Stimulated activated naive CD8-positive, alpha-beta T cell treated with anti-CD3 and anti-CD28 coated beads, Interleukin-15, Interleukin-2, amounts not matched to agents 100 ng/mL and 50 ng/mL, for 24 hours (primary cell): ENCODE results near the gene MALAT1.
A peak's percentile ranks its signal among the peaks of the same experiment; 100 is the strongest.

ENCODE experiments used
- H3K27ac Mint-ChIP-seq: one replicate; pipeline ENCODE4 v1.8.0; 2021; ENCODE audit warnings: mild to moderate bottlenecking, mixed read lengths
- H3K27me3 Mint-ChIP-seq: one replicate; pipeline ENCODE4 v1.8.0; 2021; ENCODE audit warnings: mixed read lengths
- H3K36me3 Mint-ChIP-seq: one replicate; pipeline ENCODE4 v1.8.0; 2021; ENCODE audit warnings: low read depth, mixed read lengths
- H3K4me1 Mint-ChIP-seq: one replicate; pipeline ENCODE4 v1.8.0; 2021; ENCODE audit warnings: low read depth, mixed read lengths
- H3K4me3 Mint-ChIP-seq: one replicate; pipeline ENCODE4 v1.8.0; 2021; ENCODE audit warnings: mild to moderate bottlenecking, mixed read lengths
- H3K9me3 Mint-ChIP-seq: one replicate; pipeline ENCODE4 v1.8.0; 2021; ENCODE audit warnings: mixed read lengths

The MALAT1 gene

DNA sequence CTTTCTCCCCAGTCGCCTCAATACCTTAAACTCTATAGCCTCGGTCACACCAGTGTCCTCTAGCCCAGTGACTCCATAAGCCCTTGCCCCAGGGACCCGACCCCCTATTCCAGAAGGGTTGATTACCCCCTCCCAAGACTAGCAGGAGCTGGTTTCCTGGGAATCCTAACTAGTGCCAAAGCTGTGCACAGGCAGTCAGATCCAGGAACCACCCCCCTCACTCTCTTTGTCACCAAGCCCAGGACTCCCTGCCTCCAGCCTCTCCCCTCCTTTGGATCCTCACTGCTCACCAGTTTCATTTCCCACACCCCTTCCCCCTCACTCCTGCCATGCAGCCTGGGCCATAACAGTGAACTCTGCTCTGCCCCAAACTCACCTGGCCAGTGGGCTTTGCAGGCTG lies 49.5 kb downstream of the MALAT1 start:
- Mint-ChIP-seq H3K27ac (no peak overlapping the region), H3K36me3 (peaks cover 5% of the 10 kb centered on the region), H3K9me3 (no peaks in the 10 kb centered on the region), H3K4me3 (no peak overlapping the region), H3K4me1 (peaks cover 73% of the 10 kb centered on the region), H3K27me3 (no peaks in the 10 kb centered on the region)

DNA sequence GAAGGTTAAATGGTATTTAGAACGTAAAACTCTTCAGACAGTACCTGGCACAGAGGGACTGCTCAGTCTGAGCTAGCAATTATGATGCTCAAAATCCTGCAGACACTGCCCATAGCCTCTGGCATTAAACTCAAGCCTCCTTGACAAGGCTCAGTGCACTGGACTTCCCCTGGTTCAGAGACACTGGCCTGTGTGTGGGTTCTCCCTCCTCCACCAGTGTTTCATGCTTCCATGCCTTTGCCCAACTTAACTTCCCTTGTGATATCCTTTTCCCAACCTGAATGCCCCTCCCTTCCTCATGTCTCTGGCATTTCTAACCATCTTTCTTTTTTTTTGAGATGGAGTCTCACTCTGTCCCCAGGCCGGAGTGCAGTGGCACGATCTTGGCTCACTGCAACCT lies 50.3 kb downstream of the MALAT1 start:
- peaks cover 5% of the 10 kb centered on the region for H3K36me3 Mint-ChIP-seq
- no peak overlapping the region for H3K27ac Mint-ChIP-seq
- no peaks in the 10 kb centered on the region for H3K9me3 Mint-ChIP-seq
- peaks cover 74% of the 10 kb centered on the region for H3K4me1 Mint-ChIP-seq
- no peak overlapping the region for H3K4me3 Mint-ChIP-seq
- H3K27me3 Mint-ChIP-seq, result no peaks in the 10 kb centered on the region

DNA sequence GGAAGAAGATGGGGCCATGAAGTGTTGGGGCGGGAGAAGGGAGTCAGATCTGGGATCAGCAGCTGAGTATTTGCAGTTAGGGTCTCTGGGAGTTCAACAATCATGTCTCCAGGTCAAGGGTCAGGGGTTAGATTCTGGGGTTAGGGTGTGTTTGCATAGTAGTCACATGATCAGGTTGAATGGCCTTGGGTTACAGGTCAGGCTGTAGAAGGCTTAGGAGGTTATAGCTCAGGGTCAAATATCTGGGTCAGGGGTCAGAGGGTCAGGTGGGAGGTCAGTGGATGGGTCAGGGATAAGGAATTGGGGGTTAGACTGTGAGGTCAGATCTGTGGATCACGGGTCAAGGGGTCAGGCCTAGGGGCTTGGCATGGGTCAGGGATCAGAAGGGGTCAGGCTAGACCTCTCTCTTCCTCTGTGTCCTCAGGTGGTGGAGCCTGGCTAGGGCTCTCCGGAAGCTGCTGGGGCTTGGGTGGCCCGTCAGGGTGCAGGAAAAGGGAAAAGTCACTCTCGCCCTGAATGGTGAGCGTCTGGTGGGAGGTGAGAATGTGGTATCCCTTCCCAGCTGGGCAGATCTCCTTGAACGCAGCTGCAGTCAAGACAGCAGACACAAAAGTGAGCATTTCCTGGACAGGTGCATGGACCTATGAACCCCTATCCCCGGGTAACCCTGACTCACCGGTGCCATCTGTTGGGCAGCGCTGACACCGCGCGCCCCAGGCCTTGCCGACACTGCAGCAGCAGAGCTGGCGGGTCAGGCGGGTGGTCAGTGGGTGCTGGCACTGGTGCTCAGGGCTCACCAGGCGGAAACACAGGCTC lies 52.9 kb downstream of the MALAT1 start:
- no peaks in the 10 kb centered on the region for H3K27me3 Mint-ChIP-seq
- H3K27ac Mint-ChIP-seq, result no peak overlapping the region
- no peaks in the 10 kb centered on the region for H3K9me3 Mint-ChIP-seq
- peaks cover 5% of the 10 kb centered on the region for H3K36me3 Mint-ChIP-seq
- peaks cover 82% of the 10 kb centered on the region for H3K4me1 Mint-ChIP-seq
- no peak overlapping the region for H3K4me3 Mint-ChIP-seq

- Mint-ChIP-seq H3K36me3 (peaks cover 5% of the 10 kb centered on the region), H3K4me3 (no peak overlapping the region), H3K27me3 (no peaks in the 10 kb centered on the region), H3K27ac (no peak overlapping the region), H3K9me3 (no peaks in the 10 kb centered on the region), H3K4me1 (peaks cover 81% of the 10 kb centered on the region)
These were observed 53.6 kb downstream of the MALAT1 start for GRCh38 chr11:65552388-65552951.

- peaks cover 72% of the 10 kb centered on the region for H3K4me1 Mint-ChIP-seq
- H3K9me3 Mint-ChIP-seq, result no peaks in the 10 kb centered on the region
- H3K27ac Mint-ChIP-seq, result no peak overlapping the region
- H3K27me3 Mint-ChIP-seq, result no peaks in the 10 kb centered on the region
- no peak overlapping the region for H3K4me3 Mint-ChIP-seq
- H3K36me3 Mint-ChIP-seq, result peaks cover 5% of the 10 kb centered on the region
These were observed 54.6 kb downstream of the MALAT1 start for GRCh38 chr11:65553301-65554001.

- Mint-ChIP-seq H3K4me1 (peaks cover 73% of the 10 kb centered on the region), H3K27me3 (no peaks in the 10 kb centered on the region), H3K9me3 (no peaks in the 10 kb centered on the region), H3K27ac (peak overlapping the region; percentile 85), H3K36me3 (peaks cover 5% of the 10 kb centered on the region), H3K4me3 (peak overlapping the region; percentile 57)
These were observed 55.4 kb downstream of the MALAT1 start for GRCh38 chr11:65554057-65554818.

DNA sequence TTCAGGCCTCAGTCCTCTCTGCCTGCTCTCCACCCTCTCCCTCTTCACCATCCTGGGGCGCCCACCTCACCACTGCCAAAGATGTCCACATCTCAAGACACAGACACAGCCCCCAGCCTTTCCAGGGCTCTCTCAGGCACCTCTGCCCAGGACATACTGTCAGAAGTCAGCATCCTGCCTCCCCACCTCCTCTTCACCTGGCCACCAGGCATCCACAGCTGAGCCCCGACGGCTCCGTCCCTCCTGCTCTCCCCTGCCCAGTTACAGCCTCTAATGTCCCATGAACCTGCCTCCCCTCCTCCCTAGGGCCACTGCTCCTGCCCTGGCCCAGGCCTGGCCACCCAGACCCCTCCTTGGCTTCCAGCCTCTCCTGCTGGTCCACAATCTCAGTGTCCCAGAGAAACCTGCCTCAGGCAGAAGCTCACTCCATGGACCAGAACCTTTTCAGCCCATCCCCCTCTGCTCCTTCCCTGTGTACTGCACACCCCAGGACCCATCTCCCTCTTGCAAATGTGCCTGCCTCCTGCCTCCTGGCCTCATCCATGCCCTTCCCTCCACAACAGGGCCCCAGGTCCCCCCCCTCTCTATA lies 56.1 kb downstream of the MALAT1 start:
- Mint-ChIP-seq H3K4me1 (peaks cover 73% of the 10 kb centered on the region), H3K9me3 (no peaks in the 10 kb centered on the region), H3K27me3 (no peaks in the 10 kb centered on the region), H3K27ac (peak overlapping the region; percentile 85), H3K4me3 (no peak overlapping the region), H3K36me3 (peaks cover under 1% of the 10 kb centered on the region)

DNA sequence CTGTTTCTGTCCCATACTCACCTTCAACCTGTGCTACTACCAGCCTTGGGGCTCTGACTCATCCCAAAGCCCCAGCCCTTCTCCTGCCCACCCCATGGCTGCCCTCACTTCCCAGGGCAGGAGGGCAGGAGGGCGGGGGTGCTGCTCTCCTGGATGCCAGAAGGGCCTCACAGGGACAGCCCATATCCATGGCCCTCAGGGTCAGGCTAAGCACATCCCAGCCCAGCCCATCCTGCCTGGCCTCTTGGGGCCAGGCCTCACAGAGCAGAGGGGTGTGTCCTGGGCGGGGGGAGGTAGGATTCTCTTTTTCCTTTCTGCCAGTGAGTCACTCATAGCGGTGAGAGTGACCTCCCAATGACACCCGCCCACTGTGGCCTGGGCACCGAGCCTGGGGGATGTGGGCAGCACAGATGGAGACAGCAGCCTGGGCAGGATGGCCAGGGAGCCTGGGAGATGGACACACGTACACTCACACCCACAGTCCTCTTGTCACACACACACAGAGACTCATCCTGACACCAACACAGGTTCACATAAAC lies 56.9 kb downstream of the MALAT1 start:
- Mint-ChIP-seq H3K4me3 (peak overlapping the region; percentile 56), H3K27ac (peak overlapping the region; percentile 78), H3K27me3 (no peaks in the 10 kb centered on the region), H3K36me3 (no peaks in the 10 kb centered on the region), H3K4me1 (peaks cover 79% of the 10 kb centered on the region), H3K9me3 (no peaks in the 10 kb centered on the region)
